ENCODE data around the gene SCAMP2.
"Not testable (repeated sequence)": the region's sequence is repeated elsewhere in the genome, so short reads cannot be mapped to it uniquely, and the experiment has no call there.

The SCAMP2 gene

DNA sequence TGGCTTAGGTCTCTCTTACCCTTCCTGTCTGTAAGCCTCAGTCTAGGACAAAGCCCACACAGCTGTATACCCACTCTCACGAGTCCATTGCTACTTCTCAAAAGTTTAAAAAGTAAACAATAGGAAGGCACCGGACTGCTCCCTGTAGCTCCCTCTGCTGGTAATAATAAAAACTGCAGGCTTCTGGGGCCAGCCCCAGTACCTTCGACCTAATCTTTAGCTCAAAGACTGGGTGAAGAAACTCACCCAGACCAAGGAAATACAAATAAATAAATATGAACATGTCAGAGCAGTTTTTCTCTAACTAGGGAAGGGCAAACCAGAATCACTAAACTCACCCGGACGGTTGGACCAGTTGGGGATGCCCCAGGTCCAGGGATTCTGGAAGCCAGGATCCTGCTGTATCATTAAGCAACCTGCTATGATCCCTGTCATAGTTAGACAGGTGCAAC, 28.5 kb upstream of the SCAMP2 start:
- H3K4me1 Mint-ChIP-seq: peaks cover 49% of the 10 kb centered on the region
- H3K36me3 Mint-ChIP-seq: peaks cover 62% of the 10 kb centered on the region
- no peaks in the 10 kb centered on the region for H3K27me3 Mint-ChIP-seq
- H3K9me3 Mint-ChIP-seq: no peaks in the 10 kb centered on the region
- H3K4me3 Mint-ChIP-seq: no peak overlapping the region
- DNase-seq: peak; percentile 73
- peak overlapping the region; percentile 68 for H3K27ac Mint-ChIP-seq
- CTCF ChIA-PET: interaction anchor here (0.6 to 5.5 kb wide), 53 partner anchors 9 to 280 kb away, joined by 3 to 73 read pairs (median 5); partner anchors contain the start of genes CSK, MPI and ULK3

DNA sequence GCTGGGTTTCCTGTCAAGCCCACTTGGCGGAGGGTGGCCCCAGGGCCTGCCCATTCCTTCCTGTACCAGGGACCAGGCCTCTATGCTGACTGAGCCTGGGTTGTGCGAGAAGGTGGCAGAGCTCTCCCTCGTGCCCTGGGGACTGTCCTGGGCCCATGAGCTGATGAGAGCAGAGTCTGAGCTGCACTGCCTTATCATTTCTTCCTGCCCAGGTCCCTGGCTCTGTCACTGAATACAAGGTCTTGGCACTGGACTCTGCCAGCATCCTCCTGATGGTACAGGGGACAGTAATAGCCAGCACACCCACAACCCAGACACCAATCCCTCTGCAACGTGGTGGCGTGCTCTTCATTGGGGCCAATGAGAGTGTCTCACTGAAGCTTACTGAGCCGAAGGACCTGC, 24.1 kb upstream of the SCAMP2 start:
- CTCF ChIA-PET: interaction anchor here (1.0 kb wide), 1 partner anchor 27 kb away, joined by 3 read pairs; no protein-coding TSS in a partner anchor
- Mint-ChIP-seq H3K9me3 (no peaks in the 10 kb centered on the region), H3K27me3 (no peaks in the 10 kb centered on the region), H3K4me3 (no peak overlapping the region), H3K4me1 (peaks cover 47% of the 10 kb centered on the region), H3K36me3 (peaks cover 56% of the 10 kb centered on the region), H3K27ac (no peak overlapping the region)
- DNase-seq: no peak

DNA sequence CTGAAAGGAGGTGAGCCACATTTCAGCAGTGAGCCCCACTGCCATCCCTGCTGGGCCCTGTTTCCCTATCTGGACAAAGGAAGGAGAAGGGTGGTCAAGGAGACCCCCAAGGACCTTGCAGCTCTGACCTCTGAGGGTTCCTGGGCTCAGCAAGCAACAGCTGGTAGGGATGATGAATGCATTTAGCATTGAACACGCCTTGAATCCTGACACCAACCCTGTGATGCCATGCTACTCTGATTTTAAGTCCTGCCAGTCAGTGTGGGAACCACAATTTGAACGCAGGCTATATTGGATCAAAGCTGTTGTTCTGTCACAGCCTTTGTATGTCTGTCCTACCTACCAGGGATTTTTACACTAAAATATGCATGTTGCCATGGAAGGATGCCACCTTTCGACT, 23.2 kb upstream of the SCAMP2 start:
- DNase-seq: no peak
- peaks cover 47% of the 10 kb centered on the region for H3K4me1 Mint-ChIP-seq
- H3K27me3 Mint-ChIP-seq: no peaks in the 10 kb centered on the region
- H3K36me3 Mint-ChIP-seq: peaks cover 61% of the 10 kb centered on the region
- no peaks in the 10 kb centered on the region for H3K9me3 Mint-ChIP-seq
- H3K27ac Mint-ChIP-seq: no peak overlapping the region
- H3K4me3 Mint-ChIP-seq: no peak overlapping the region
- CTCF ChIA-PET: interaction anchor here (1.0 kb wide), 1 partner anchor 22 kb away, joined by 3 read pairs; no protein-coding TSS in a partner anchor

DNA sequence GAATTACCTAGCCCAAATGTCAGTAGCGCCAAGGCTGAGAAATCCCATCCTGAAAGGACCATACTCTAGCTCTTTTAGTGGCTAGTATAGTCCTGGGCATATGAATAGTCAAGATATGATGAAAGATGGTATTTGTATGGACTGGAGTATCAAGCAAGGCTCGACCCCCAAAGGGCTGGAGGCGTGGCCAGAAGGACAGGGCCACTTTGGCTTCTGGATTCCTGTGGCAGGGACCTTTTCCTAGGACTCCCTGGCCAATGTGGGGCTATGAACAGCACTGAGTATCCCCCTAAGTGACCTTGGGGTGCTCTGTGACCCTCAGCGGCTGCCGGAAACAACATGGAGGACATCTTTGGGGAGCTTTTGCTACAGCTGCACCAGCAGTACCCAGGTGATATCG, 22.7 kb upstream of the SCAMP2 start:
- peaks cover 63% of the 10 kb centered on the region for H3K36me3 Mint-ChIP-seq
- no peaks in the 10 kb centered on the region for H3K27me3 Mint-ChIP-seq
- no peak overlapping the region for H3K4me3 Mint-ChIP-seq
- CTCF ChIA-PET: interaction anchor here (1.0 kb wide), 1 partner anchor 22 kb away, joined by 3 read pairs; no protein-coding TSS in a partner anchor
- H3K27ac Mint-ChIP-seq: peak overlapping the region; percentile 77
- DNase-seq: no peak
- H3K4me1 Mint-ChIP-seq: peaks cover 49% of the 10 kb centered on the region
- no peaks in the 10 kb centered on the region for H3K9me3 Mint-ChIP-seq

DNA sequence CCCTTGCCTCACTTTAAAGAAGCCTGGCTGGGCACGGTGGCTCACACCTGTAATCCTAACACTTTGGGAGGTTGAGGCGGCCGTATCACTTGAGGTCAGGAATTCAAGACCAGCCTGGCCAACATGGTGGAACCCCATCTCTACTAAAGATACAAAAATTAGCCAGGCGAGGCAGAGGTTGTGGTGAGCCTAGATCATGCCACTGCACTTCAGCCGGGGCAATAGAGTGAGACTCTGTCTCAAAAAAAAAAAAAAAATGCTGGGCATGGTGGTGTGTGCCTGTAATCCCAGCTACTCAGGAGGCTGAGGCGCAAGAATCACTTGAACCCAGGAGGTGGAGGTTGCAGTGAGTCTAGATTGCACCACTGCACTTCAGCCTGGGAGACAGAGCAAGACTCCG, 21.2 kb upstream of the SCAMP2 start:
- CTCF ChIA-PET, H3K9me3 Mint-ChIP-seq, DNase-seq, H3K4me3 Mint-ChIP-seq, H3K27me3 Mint-ChIP-seq: not testable (repeated sequence)
- Mint-ChIP-seq H3K27ac (peak overlapping the region; percentile 19), H3K36me3 (peaks cover 60% of the 10 kb centered on the region), H3K4me1 (peaks cover 59% of the 10 kb centered on the region)

DNA sequence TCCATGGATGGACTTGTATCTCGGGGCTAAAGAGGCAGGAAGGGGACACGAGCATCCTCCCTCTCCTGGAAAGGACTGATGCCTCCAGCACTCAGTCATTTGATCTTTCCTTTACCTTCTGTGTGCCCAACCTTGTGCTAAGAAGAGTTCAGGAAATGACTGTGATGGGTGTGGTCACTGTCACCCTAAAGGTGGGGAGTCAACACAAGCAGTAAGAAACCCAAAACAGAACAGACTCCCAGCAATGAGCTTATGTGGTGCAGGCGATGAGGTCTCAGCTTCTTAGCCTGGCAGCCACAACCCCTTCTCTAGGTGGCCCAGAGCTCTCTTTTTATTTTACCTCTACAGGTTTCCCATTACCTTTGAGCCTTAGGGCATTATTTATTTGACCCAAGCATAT, 20.5 kb upstream of the SCAMP2 start:
- Mint-ChIP-seq H3K36me3 (peaks cover 52% of the 10 kb centered on the region), H3K27ac (peak overlapping the region; percentile 99), H3K4me3 (peak overlapping the region; percentile 71), H3K9me3 (no peaks in the 10 kb centered on the region), H3K27me3 (no peaks in the 10 kb centered on the region), H3K4me1 (peaks cover 65% of the 10 kb centered on the region)
- DNase-seq: peak; percentile 71
- CTCF ChIA-PET: interaction anchor here (0.5 to 3.1 kb wide), 4 partner anchors 8 to 114 kb away, joined by 3 to 15 read pairs (median 3); no protein-coding TSS in a partner anchor

DNA sequence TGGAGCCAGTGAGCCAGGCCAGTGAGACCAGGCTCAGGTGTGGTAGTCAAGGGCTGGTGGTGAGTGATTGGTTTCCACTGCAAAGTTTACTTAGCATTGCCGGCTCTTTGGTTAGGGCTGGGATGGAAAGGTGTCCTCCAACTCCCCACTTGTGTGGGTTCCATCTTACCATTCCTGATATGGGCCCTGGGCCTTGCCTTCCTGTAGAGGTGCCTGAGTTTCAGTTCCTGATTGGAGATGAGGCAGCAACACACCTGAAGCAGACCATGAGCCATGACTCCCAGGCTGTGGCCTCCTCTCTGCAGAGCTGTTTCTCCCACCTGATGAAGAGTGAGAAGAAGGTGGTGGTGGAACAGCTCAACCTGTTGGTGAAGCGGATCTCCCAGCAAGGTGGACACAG, 19.8 kb upstream of the SCAMP2 start:
- no peaks in the 10 kb centered on the region for H3K9me3 Mint-ChIP-seq
- H3K4me1 Mint-ChIP-seq: peaks cover 65% of the 10 kb centered on the region
- H3K4me3 Mint-ChIP-seq: no peak overlapping the region
- H3K36me3 Mint-ChIP-seq: peaks cover 50% of the 10 kb centered on the region
- DNase-seq: no peak
- CTCF ChIA-PET: interaction anchor here (3.1 kb wide), 1 partner anchor 9 kb away, joined by 15 read pairs; no protein-coding TSS in a partner anchor
- no peaks in the 10 kb centered on the region for H3K27me3 Mint-ChIP-seq
- peak overlapping the region; percentile 99 for H3K27ac Mint-ChIP-seq

DNA sequence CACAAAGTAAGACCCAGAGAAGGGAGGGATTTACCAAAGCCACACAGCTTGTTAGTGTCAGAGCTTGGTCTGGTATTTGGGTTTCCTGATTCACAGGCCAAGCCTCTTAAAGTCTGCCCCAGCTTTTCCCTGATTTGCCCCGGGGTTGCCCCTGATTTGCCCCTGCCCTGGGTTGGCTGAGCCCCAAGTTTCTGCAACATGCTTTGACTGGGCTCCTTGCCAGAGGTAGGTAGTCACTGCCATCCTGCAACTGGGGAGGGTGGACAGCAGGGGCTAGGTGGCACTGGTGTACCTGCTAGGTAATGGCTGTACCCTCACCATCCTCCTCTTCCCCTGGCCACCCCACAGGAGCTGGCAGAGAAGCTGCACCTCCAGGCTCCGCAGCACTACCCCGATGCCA, 19.1 kb upstream of the SCAMP2 start:
- Mint-ChIP-seq H3K36me3 (peaks cover 44% of the 10 kb centered on the region), H3K27me3 (no peaks in the 10 kb centered on the region), H3K4me3 (peak overlapping the region; percentile 5), H3K27ac (peak overlapping the region; percentile 99), H3K9me3 (no peaks in the 10 kb centered on the region), H3K4me1 (peaks cover 64% of the 10 kb centered on the region)
- CTCF ChIA-PET: interaction anchor here (0.9 to 3.1 kb wide), 2 partner anchors 9 to 34 kb away, joined by 3 to 15 read pairs; no protein-coding TSS in a partner anchor
- no peak for DNase-seq

DNA sequence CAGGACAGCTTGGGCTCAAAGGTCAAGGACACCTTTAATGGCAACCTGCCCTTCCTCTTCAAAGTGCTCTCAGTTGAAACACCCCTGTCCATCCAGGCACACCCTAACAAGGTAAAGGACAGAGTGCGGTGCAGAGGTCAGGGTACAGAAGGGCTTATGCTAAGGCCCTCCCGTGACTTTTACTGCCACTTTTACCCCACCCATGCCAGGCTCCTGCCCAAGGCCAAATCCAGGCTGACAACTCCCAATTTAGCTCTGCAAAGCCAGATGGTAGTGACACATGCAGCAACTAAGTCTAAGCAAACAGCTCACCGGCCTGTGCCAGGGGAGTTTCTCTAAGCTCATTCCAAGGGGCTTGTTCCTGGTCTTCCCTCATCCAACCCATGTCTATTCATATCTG, 18.3 kb upstream of the SCAMP2 start:
- CTCF ChIA-PET: interaction anchor here (0.9 to 3.1 kb wide), 2 partner anchors 10 to 33 kb away, joined by 3 to 15 read pairs; no protein-coding TSS in a partner anchor
- no peaks in the 10 kb centered on the region for H3K9me3 Mint-ChIP-seq
- peaks cover 60% of the 10 kb centered on the region for H3K4me1 Mint-ChIP-seq
- H3K36me3 Mint-ChIP-seq: peaks cover 38% of the 10 kb centered on the region
- H3K27me3 Mint-ChIP-seq: no peaks in the 10 kb centered on the region
- DNase-seq: no peak
- H3K27ac Mint-ChIP-seq: peak overlapping the region; percentile 99
- H3K4me3 Mint-ChIP-seq: peak overlapping the region; percentile 78

DNA sequence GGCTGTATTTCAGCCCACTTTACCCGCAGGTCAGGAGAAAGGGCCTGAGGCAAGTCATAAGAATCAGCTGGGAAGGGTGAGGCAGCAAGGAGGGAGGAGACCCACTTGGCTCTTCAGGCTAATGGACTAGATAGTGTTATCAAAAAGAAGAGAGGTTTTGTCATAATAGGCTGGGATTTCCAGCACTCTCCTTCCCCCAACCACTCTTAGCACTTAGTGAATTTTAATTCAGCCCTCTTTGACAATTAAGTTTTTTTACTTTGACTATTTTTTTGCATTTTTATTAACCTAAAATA, 17.4 kb upstream of the SCAMP2 start:
- H3K4me1 Mint-ChIP-seq: peaks cover 59% of the 10 kb centered on the region
- H3K4me3 Mint-ChIP-seq: peak overlapping the region; percentile 78
- H3K9me3 Mint-ChIP-seq: no peaks in the 10 kb centered on the region
- CTCF ChIA-PET: interaction anchor here (2.9 kb wide), 1 partner anchor 11 kb away, joined by 17 read pairs; no protein-coding TSS in a partner anchor
- H3K27ac Mint-ChIP-seq: peak overlapping the region; percentile 99
- no peaks in the 10 kb centered on the region for H3K27me3 Mint-ChIP-seq
- peaks cover 35% of the 10 kb centered on the region for H3K36me3 Mint-ChIP-seq
- DNase-seq: no peak

DNA sequence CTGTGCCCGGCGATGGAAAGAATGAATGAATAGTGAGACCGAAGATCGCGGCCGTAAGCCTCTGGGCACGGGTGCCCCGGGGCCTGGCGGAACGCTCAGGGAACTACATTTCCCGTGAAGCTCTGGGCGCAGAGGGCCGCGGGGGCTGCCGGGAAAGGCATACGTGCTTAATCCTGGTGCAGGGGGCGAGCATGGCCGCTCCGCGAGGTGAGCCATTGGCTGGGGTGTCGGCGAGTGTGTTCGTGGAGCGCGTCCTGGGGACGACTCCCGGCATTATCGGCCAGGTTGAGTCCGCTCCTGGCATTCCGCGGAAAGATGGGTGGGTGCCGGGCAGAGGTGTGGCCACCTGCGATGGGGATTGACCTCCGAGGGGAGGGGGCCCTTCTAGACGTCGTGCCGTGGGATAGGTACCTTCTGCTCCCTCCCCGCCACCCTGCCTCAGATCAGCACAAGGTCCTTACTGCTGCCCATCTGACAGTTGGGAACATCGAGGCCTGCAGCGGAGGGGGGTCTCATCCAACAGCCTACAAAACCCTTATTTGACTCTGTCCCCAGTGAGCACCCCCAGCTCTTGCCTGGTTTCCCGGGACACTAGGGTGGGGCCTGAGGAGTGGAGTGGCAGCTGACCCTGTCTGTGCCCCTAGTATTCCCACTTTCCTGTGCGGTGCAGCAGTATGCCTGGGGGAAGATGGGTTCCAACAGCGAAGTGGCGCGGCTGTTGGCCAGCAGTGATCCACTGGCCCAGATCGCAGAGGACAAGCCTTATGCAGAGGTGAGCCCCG, 16.9 kb upstream of the SCAMP2 start, which contains the start of gene MPI:
Gene MPI (plus strand): TSS at position 160 of the 782 bp plus-strand sequence. CDS start 32 bp downstream, at position 192.
- CTCF ChIA-PET: interaction anchor here (0.7 to 2.9 kb wide), 4 partner anchors 12 to 45 kb away, joined by 3 to 17 read pairs (median 4); partner anchors contain the start of gene FAM219B
- H3K36me3 Mint-ChIP-seq: peaks cover 32% of the 10 kb centered on the region
- no peaks in the 10 kb centered on the region for H3K27me3 Mint-ChIP-seq
- H3K4me1 Mint-ChIP-seq: peaks cover 56% of the 10 kb centered on the region
- no peaks in the 10 kb centered on the region for H3K9me3 Mint-ChIP-seq
- H3K27ac Mint-ChIP-seq: peak within 1 kb of the TSS; percentile 99
- DNase-seq: peak; percentile 93
- peak within 1 kb of the TSS; percentile 78 for H3K4me3 Mint-ChIP-seq

DNA sequence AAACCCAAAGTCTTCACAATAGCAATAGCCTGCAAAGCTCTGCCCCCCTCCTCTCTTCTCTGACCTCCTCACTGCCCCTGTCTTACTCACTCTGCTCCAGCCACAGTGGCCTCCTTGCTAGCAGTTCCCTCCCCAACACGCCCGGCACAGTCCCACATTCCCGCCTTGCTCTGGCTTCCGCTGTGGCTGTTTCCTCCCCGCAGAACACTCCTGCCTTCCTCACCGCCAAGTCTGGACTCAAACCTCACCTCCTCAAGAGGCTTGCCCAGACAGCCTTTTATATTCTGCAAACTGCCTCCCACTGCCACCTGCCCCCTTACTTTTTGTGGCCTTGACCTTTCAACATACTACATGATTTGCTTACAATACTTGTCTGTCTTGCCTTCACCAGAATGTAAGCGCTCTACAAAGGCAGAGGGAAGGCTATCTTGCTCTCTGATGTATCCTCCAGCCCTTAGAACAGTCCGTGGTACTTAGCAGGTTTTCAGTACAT, 16.3 kb upstream of the SCAMP2 start:
- Mint-ChIP-seq H3K36me3 (peaks cover 32% of the 10 kb centered on the region), H3K4me1 (peaks cover 61% of the 10 kb centered on the region)
- CTCF ChIA-PET: interaction anchor here (0.7 to 2.9 kb wide), 4 partner anchors 12 to 45 kb away, joined by 3 to 17 read pairs (median 4); partner anchors contain the start of gene FAM219B

DNA sequence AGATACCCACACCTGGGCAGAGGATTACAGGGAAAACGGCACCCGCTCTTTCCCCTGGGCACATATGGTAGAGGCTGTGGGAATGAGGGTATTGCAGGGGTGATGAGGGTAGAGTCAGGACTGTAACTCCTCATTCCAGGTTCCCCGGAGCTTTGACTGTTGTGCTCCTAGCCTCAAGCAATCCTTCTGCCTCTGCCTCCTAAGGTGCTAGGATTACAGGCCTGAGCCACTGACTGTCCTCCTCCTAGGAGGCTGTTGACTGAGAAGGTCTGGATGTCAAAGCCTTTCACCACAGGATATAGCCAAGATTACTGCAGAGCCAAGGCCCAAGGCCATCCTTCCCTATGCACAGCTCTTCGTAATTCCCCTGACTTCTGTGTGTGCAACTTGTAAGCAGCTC, 15.6 kb upstream of the SCAMP2 start:
- H3K36me3 Mint-ChIP-seq: peaks cover 30% of the 10 kb centered on the region
- no peaks in the 10 kb centered on the region for H3K9me3 Mint-ChIP-seq
- DNase-seq: no peak
- H3K4me1 Mint-ChIP-seq: peaks cover 64% of the 10 kb centered on the region
- H3K4me3 Mint-ChIP-seq: peak overlapping the region; percentile 78
- H3K27ac Mint-ChIP-seq: no peak overlapping the region
- CTCF ChIA-PET: interaction anchor here (1.4 to 2.9 kb wide), 3 partner anchors 13 to 44 kb away, joined by 3 to 17 read pairs (median 4); no protein-coding TSS in a partner anchor
- H3K27me3 Mint-ChIP-seq: no peaks in the 10 kb centered on the region

More for the DNA sequence above, 16.3 kb upstream of the SCAMP2 start:
- peak; percentile 51 for DNase-seq
- no peaks in the 10 kb centered on the region for H3K9me3 Mint-ChIP-seq
- H3K4me3 Mint-ChIP-seq: peak overlapping the region; percentile 78
- H3K27ac Mint-ChIP-seq: peak overlapping the region; percentile 99
- H3K27me3 Mint-ChIP-seq: no peaks in the 10 kb centered on the region

DNA sequence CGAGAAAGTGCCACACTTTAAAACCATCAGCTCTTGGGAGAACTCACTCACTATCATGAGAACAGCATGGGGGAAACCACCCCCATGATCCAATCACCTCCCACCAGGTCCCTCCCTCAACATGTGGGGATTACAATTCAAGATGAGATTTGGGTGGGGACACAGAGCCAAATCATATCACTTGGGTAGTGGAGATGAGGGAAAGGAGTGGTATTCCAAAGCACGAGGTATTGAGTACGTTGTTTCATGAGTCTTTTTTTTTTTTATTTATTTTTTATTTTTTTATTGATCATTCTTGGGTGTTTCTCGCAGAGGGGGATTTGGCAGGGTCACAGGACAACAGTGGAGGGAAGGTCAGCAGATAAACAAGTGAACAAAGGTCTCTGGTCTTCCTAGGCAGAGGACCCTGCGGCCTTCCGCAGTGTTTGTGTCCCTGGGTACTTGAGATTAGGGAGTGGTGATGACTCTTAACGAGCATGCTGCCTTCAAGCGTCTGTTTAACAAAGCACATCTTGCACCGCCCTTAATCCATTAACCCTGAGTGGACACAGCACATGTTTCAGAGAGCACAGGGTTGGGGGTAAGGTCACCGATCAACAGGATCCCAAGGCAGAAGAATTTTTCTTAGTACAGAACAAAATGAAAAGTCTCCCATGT, 14.5 kb upstream of the SCAMP2 start:
- peaks cover 59% of the 10 kb centered on the region for H3K4me1 Mint-ChIP-seq
- CTCF ChIA-PET: interaction anchor here (1.7 kb wide), 1 partner anchor 18 kb away, joined by 4 read pairs; no protein-coding TSS in a partner anchor

More for the DNA sequence above, 14.5 kb upstream of the SCAMP2 start:
- H3K27me3 Mint-ChIP-seq, DNase-seq, H3K27ac Mint-ChIP-seq, H3K9me3 Mint-ChIP-seq, H3K4me3 Mint-ChIP-seq: not testable (repeated sequence)
- peaks cover 20% of the 10 kb centered on the region for H3K36me3 Mint-ChIP-seq

Measured in activated naive CD4-positive, alpha-beta T cell treated with anti-CD3 and anti-CD28 coated beads, Interleukin-2, amount 10 ng/mL, durations not matched to agents 7 days and 5 days (primary cell).